Left forelimb (tissue), 1 donor: ENCODE measurements around the gene CPZ.
A peak's percentile ranks its signal among the peaks of the same experiment; 100 is the strongest.

Experiments used
- DNase-seq: peaks from one replicate; pipeline ENCODE4 v3.0.0-alpha.2; 2018; ENCODE audit warnings: low spot score

CPZ gene

DNA sequence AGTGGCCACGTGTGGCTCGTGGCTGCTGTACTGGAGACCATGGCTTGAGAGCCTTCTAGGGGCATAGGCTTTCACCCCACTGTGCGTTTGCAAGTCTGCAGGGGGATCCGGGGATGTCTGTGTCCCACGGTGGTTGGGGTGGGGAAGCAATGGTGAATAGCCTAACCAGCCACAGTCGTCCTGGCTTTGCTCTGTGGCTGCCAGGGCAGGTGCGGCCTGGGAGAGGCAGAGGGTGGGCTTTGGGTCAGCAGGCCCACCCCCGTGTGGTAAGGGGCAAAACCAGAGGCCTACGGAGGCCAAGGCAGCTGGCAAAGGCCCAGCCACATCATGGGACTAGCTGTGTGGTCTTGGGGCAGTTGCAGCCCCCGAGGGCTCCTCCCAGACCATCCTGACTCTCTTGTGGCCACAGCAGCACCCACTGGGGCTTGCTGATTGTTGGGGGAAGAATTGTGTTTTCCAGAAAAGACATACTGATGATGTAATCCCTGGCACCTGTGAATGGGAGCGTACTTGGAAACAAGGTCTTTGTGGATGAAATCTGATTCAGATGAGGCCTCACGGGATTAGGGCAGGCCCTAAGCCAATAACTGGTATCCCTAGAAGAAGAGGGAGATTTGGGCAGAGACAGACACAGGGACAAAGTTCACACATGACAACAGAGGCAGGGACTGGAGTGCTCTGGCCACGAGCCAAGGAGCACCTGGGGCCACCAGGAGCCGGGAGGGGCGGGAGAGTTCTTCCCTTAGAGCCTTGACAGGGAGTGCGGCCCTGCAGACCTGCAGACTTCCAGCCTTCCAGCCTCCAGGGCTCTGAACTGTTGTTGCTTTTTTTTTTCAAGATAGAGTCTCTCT, 2.9 kb downstream of the CPZ start:
- no peak for DNase-seq

DNA sequence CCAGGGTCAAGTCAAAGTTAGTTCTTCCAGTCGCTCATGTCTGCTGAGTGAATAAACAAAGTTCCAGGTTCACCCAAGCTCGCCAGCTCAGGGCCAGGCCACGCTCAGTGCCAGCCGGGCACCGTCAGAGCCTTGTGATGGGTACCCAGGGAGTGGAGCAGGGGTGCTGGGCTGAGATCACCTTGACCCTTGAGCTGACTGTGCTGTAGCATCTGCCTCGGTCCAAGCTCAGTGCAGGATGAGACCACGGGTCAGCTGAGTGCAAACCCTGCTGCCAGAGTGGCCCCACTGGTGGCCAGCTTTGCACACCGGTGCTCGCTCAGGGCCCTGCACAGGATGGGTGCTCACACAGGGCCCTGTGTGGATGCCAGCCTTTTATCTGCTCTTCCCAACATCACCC, 4.3 kb downstream of the CPZ start:
- no peak for DNase-seq

GRCh38 chr4:8597319-8597718, 4.8 kb downstream of the CPZ start:
- no peak for DNase-seq

DNA sequence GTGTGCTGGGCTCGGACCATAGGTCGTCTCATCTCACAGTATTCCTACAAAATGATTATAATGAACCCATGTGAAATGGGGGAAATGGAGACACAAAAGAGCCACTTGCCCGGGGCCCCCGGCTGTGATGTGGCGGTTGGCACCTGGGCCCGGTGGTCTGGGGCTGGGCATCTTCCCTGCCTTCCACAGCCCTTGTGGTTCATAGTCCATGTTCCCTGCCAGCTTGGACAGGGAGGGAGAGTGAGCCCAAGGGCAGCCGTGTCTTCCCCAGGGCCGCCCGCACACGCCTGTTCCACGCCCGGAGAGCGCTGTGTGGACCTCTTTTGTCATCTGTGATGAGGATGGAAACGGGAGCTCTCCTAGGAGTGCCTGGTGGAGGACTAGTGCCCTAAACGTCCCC, 5.2 kb downstream of the CPZ start:
- DNase-seq: no peak

DNA sequence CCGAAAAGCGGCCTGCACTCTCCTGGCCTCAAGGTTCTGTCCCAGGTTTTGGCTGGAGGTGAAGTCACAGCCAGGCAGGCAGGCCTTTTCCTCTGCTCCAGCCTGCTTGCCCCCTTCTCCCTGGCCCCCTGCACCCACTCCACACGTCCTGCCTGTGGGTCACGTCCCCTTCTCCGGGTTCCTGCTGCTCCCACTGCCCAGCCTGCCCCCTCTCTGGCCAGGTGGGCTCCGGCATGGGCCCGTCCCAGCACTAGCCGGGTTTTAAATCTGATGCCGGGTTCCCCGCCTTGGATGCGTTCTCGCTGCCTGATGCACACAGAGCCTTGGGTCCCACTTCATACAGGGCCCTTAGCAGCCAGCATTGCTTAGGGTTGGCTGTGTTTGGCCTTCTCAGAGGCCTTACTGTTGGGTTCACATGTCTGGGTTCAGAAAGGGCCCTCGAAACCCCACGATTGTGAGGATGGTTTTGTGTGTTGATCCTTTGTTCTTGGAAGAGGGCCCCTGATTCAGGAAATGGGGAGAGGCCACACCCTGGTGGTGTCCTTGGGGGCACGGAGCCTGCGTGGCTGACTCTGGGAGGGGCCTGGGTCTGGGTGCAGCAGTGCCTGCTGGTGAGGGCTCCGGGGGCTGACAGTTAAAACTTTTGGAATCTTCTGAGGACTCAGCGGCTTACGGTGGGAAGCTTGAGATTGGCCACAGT, 6.0 kb downstream of the CPZ start:
- DNase-seq: no peak

- DNase-seq: no peak
Observed at GRCh38 chr4:8599091-8599460, 6.5 kb downstream of the CPZ start.

GRCh38 chr4:8599657-8600056, 7.1 kb downstream of the CPZ start:
- no peak for DNase-seq

DNA sequence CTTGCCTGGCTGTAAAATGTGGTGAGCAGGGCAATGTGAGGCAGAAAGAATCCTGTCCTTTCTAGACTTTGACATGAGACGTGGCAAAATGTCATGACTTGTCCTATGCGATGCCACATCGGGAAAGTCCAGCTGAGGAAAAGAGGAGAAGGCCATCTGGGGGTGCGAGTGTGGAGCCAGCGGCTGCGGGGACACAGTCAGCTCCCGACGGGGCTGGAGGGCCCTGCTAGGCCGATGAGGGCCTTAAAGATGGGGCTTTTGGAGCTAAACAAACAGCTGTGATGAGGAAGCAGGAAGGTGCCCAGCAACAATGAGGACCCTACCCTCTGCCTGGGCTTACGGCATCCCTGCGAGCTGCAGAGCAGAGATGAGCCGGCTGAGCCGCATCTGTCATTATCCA, 7.7 kb downstream of the CPZ start:
- DNase-seq: no peak

DNA sequence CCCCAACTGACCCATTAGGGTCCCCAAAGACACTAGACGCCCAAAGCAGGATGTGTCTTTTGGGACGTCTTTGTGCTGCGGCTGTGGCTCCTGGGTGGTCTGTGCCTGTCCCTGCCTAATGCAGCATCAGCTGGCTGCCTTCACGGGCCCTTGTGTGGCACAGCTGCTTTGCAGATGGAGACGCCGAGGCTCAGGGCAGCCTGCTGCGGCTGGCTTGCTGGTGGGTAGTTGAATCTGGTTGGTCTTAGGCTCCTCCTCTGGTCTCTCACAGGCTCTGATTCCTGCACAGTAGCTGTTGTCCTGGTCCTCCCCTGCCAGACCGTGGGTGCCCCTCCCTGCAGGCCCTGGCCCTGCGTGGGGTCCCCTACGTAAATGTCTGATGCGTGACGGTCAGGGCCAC, 8.1 kb downstream of the CPZ start:
- DNase-seq: no peak

DNA sequence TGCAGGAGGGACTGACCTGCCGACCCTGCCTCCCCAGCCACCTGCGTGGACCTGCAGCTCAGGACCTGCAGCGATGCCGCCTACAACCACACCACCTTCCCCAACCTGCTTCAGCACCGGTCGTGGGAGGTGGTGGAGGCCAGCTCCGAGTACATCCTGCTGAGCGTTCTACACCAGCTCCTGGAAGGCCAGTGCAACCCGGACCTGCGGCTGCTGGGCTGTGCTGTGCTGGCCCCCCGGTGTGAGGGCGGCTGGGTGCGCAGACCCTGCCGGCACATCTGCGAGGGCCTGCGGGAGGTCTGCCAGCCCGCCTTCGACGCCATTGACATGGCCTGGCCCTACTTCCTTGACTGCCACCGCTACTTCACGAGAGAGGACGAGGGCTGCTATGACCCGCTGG, 8.5 kb downstream of the CPZ start:
- no peak for DNase-seq

- no peak for DNase-seq
Observed at GRCh38 chr4:8601556-8601955, 9.0 kb downstream of the CPZ start.

- DNase-seq: no peak
Observed at GRCh38 chr4:8602686-8603430, 10.3 kb downstream of the CPZ start.

DNA sequence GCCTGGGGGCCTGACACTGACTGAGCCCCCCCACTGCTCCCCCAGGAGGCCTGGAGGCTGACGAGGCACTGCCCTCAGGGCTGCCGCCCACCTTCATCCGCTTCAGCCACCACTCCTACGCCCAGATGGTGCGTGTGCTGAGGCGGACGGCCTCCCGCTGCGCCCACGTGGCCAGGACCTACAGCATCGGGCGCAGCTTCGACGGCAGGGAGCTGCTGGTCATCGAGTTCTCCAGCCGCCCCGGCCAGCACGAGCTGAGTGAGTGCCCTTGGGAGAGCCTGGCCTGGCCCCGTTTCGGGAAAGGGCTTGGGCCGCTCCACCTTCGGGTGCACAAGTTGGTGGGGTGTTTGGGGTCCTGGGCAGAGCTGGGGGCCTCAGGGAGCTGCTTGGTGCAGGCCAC, 11.4 kb downstream of the CPZ start:
- DNase-seq: no peak

DNA sequence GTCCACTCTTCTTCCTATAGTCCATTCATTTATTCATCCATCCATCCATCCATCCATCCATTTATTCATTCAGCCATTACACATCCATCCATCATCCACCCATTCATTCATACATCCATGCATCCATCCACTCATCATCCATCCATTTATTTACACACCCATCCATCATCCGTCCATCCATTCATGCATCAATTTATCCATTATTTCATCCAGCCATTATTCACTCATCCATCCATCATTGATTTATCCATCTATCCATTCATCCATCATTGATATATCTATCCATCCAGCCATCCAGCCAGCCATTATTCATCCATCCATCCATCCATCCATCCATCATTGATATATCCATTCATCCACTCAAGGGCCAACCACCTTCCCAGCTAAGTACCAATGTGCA, 12.7 kb downstream of the CPZ start:
- DNase-seq: no peak

DNA sequence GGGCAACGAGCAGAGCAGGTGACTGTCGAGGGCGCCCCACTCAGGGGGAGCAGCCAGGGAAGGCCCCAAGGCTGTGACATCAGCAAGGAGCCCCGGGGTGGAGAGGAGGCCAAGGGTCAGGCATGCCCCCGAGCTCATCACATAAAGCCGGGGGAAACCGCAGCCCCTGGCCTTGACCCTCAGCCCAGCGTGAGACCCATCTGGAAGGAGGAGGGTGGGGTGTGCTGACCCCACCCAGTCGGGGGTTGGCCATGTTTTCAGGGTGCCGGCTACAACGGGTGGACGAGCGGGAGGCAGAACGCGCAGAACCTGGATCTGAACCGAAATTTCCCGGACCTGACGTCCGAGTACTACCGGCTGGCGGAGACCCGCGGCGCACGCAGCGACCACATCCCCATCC, 13.9 kb downstream of the CPZ start:
- DNase-seq: no peak

DNA sequence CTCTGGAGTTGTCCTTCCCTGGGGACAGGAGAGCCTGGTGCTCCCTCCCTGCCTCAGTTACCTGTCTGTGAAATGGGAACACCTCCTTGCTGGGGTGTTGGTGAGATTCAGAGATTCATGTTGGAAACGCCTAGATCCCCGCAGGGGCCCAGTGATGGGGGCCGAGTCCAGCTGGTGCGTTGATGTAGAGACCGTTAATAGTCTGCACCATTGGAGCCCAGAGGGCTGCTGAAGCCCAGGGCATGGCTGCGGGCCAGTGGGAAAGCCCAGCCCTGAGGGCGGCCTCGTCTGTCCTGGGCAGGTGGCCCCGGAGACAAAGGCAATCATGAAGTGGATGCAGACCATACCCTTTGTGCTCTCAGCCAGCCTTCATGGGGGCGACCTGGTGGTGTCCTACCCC, 14.4 kb downstream of the CPZ start:
- DNase-seq: no peak

- peak; percentile 81 for DNase-seq
Observed at GRCh38 chr4:8607603-8608481, 15.3 kb downstream of the CPZ start.

DNA sequence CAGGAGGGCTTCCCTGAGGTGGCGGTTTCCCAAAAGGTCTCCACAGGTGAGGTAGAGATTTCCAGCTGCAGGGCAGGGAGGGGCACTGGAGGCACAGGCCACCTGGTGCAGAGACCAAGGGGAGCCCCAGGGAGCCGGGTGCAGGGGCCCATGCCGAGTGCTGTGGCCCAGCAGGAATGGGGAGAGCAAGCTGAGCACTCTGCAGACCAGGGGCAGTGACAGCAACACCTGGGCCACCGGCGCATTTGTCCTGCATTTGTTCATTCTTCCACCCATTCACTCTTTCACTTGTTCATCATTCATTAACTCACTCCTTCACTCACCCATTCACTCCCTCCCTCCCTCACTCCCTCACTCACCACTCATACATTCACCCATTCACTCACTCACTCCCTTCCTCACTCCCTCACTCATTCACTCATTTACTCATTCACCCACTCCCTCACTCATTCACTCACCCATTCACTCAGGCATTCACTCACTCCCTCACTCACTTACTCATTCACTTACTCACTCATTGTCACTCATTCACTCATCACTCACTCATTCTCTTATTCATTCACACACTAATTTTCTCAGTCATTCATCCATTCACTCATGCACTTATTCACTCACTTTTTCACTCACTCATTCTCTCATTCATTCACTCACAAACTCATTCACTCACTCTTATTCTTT, 16.3 kb downstream of the CPZ start:
- DNase-seq: no peak

DNA sequence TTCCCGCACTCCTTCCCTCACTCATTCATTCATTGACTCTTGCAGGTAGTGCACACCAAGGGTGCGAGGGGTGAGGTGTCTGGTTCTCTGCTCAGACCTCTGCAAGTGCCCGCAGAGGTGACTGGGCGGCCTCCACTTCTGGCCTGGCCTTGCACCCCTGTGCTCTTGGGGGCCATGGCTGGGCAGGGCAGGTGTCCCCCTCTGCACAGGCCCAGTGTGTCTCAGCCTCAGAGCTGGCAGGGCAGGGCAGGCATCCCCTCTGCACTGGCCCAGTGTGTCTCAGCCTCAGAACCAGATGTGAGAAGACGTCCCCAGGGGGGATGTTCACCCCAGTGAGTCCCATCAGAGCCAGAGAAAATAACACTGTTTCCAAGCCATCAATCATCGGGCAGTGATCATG, 16.8 kb downstream of the CPZ start:
- no peak for DNase-seq

GRCh38 chr4:8609824-8610350, 17.3 kb downstream of the CPZ start:
- DNase-seq: no peak
